A549 treated with dexamethasone at 1 μM for 4 hours (cell line): ENCODE results near the gene EXOC3L1. TPM values are rescaled to one million over a fixed set of nuclear protein-coding genes. Genes with fewer than 3 reads are reported as not detected.

ENCODE experiments used
- total RNA-seq: library from RNA; stranded (reverse); fragments of 200-300 nt; extraction: Qiagen RNA extraction; gene quantifications from 5 replicates; pipeline ENCODE4 v1.2.3, GENCODE V29; 2022

The EXOC3L1 gene, protein sequence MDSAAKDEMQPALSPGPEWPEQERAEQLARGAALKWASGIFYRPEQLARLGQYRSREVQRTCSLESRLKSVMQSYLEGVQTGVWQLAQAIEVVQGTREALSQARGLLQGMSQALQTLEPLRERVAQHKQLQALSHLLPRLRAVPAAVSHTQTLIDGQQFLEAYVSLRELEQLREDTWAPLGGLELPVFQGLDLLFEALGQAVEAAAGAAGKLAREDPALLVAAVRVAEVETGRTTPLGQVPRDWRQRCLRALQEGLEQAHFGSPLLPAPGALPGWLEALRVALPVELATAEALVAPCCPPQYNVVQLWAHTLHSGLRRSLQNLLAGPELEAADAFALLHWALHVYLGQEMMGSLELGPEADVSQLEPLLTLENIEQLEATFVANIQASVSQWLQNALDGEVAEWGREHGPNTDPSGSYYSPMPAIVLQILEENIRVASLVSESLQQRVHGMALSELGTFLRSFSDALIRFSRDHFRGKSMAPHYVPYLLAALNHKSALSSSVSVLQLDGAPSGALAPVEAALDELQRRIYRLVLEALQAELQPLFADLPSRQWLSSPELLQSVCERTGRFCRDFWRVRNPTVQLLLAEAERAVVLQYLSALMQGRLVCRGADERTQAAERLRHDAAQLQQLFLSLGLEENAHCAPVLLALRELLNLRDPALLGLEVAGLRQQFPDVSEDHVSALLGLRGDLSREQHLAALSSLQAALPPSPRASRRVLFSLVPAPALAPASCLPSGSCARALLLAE
- total RNA-seq: 0.05 to 0.21 TPM (median 0.06 TPM) in 5 replicates

DNA sequence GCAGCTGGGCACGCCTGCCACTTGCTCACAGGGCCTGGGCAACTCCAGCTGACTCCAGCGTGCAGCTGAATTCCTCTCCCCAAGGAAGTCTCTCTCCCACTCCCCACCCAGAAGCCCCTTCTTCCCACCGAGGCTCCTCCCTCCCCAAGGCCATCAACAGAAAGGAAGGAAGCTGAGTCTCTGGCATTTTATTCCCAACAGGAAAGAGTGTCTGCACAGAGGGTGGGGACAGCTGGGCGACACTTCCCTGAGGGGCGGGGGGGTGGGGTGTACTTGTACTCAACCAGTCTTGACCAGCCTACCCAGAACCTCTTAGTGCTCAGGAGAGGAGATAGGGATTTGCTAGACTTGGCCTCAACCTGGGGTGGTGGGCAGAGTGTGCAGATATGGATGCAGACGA lies at the start of gene EXOC3L1:
Gene EXOC3L1 (minus strand): TSS at position 96 of the 400 bp plus-strand sequence. CDS start 460 bp downstream, outside the sequence.

DNA sequence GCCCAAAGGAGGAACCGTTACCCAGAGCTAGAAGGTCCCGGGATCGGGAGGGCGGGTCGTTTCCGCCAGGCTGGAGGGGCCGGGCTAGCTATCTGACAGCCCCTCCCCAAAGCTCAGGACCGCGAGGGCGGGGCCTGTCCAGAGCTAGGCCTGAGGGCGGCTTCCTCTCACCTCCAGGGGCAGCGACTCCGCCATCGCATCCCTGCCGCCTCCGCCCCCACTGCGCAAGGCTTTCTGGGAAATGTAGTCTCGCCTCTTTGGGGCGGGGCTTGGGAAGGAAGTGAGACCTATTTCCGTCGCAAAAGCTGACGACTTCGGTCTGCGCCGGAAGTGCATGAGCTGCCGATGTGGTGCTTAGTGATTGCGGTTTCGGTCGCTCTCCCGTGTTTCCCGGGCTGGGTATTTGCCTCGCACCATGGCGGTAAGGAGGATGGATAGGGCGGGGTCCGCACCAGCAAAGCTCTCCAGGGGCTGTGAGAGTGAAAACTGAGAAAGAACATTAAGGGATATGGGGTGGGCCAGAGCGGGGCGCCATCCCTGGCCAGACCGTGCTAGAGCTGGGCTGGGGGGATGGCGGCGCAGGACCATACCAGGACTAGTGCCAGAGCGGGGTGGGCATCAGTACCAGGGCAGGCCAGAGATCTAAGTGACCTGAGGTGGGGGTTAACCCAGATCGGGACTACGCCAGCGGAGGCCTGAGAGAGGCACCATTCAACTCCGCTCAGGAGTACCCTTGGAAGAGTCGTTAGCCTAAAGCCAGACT lies 37.0 kb upstream of the EXOC3L1 start, which contains the start of gene TMEM208:
Gene TMEM208 (plus strand): TSS at position 327 of the 763 bp plus-strand sequence. CDS start 89 bp downstream, at position 416.

DNA sequence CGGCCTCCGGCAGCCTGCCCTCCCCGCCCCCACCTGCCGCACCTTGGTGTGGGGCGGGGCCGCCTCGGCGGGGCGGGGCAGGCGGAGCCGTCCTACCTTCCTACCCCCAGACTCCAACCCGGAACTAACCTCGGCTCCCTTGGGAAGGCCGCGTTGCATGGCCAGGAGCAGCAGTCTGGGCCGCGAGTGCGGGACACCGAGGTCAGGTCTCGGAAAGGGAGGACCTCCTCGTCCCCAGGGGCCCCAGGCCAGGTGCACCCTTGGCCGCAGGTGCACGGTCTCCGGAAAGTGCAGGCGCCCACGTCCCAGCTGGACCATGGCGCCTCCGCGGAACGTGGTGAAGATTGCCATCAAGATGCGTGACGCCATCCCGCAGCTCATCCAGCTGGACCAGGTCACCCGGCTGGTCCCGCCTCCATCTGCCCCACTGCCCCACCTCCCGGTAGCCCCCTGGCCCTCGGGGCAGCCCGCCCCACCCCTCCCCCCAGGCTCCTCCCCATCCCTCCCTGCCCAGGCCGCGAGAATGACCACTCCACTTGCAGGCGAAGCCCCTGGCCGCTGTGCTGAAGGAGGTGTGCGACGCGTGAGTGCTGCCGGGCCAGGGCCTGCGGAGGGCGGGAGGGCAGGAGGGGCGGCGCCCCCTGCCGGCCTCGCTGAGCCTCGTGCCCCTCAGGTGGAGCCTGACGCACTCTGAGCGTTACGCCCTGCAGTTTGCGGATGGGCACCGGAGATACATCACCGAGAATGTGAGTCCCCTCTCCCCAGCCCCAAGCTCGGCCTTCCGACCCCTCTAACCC lies 9.3 kb upstream of the EXOC3L1 start, which contains the start of gene ELMO3:
Gene ELMO3 (plus strand): TSS at position 121 of the 797 bp plus-strand sequence. CDS start 196 bp downstream, at position 317.

DNA sequence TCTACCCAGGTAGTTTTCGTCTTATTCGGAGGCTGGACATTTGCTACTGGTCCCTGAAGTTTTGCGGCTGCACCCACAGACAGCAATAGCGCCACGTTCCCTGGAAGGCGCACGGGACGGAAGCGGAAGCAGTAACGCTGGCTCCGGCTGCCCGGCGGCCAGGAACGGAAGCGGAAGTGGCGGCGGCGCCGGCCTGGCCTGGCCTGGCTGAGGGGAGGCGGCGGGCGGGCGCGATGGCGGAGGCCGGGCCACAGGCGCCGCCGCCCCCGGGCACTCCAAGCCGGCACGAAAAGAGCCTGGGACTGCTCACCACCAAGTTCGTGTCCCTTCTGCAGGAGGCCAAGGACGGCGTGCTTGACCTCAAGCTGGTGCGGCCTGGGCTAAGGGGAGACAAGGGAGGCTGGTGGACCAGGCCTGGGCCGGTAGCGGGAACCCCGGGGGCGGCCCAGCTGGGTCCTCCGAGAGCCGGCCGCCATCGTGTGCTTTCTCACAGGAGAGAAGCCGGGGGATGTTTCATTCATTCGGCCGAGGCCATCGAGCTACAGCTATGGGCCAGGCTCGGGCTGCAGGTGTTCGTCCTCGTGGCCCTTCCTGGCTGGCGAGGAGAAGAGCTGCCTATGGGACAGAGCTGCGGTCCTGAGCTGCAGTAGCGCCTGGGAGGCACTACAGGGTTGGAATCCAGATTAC lies 2.2 kb upstream of the EXOC3L1 start, which contains the start of gene E2F4:
Gene E2F4 (plus strand): TSS at position 161 of the 687 bp plus-strand sequence. CDS start 73 bp downstream, at position 234.

DNA sequence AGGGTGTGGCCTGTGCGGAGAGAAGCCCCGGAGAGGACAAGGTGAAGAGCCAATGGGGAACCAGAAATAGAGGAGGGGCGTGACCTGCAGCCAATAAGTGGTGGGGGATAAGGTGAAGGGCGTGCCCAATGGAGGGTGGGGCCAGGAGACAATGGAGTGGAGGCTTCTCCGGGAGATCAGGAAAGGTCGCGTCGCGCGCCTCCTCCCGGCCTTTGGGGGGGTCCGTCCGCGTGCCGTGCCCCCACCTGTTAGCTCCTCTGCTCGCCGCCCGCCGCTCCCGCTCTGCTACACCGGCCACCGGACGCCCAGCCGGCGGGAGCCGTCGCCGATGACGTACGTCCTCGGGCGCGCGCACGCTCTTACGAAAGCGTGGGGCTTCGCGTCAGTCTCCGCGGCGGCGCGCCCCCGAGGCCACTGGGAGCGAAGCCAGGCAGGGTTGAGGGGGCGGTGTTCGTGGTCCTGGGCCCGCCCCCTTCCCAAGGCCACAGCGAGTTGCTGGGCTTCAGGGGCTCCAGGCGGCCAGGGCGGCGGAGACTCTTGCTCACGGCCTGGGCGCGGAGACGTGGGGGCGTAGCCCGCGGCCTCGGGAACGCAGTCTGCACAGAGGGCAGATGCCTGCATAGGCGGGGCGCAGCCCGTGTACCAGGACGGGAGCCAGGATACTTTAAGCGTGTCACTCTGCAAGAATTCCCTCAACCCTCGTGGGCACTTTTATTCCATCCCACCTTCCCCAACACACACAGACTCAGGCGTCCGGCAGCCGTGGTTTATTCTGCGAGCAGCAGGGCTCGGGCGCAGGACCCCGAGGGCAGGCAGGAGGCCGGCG lies 6.1 kb downstream of the EXOC3L1 start, which contains the start of gene MATCAP1:
Gene MATCAP1 (minus strand): TSS at position 337 of the 826 bp plus-strand sequence. CDS start 3,353 bp downstream, outside the sequence.

DNA sequence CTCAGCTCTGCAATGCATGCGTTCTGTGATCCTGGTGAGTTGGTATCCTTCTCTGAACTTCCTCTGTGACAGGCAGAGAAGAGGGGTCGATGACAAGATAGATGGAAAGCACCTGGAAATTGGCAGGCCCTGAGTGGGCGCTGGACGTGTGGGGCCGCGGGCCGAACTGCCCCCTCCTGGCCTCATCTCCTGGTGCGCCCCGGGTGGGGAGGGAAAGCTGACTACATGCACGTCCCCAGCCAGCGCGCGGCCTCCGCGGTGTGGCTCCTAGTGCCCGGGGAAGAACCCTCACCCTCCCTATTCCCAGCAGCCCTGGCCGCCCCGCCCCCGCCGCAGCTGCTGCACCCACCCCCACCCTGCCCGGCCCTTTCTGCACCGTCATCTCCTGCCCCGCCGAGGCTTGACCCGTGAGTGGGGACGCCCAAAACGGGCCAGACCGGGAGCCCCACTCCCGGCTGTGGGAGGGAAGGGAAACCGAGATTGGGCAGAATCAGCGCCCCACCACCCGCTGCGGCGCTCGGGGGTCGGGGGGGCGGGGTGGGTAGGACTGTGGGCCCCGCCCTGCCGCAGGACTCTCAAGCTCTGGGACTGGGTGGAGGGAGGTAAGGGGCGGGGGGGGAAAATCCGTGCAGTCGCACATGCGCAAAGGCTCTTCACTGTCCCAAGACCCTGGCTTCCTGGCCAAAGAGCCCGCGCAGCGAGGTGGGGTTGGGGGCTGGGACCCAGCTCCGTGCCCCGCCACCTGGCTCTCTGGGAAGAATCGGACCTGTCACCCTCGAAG lies 19.6 kb downstream of the EXOC3L1 start, which contains the start of gene NOL3:
Gene NOL3 (plus strand): TSS at position 371 of the 781 bp plus-strand sequence.

DNA sequence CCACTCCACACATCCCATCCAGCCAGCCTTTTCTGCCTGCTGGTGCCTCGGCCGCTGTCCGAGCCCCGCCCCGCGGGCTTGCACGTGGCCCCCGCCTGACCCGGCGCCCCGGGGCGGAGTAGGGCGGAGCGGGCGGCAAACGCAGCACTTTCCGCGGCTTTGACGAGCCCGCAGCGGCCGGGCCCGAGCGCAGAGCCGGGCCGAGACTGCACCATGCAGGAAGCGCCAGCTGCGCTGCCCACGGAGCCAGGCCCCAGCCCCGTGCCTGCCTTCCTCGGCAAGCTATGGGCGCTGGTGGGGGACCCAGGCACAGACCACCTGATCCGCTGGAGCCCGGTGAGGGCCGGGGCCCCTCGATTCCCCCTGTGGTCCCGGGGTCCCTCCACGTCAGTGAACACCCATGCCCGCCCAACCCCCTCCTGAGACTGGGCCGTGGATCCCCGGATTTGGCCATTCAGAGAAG lies 25.3 kb downstream of the EXOC3L1 start, which contains the start of gene HSF4:
Gene HSF4 (plus strand): TSS at position 147 of the 463 bp plus-strand sequence. CDS start 67 bp downstream, at position 214.

DNA sequence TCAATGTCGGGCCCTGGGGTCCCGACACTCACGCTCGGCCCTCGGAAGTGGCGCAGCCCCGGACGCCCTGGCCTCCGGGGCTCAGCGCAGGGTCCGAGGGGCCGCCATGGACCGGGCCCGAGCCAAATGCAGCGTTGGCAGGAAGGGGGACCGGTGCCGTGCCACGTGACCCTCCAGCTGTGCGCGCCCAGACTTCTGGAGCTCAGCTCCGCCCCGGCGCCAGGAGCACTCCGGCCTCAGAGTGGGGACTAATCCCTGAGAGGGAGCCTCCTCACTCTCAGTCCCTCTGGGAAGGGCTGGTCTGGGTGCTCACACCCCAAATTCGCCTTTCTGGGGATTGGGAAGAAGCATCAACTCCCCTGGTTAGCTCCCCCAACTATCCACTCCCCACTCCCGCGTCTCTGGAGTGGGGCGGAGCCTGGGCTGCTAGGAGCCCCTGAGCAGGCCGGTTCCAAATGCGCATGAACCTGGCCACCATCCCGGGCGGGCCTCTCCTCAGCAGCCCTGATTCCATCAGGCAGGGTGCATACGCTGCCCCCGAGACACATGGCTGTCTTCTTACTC lies 39.0 kb downstream of the EXOC3L1 start, which contains the start of gene B3GNT9:
Gene B3GNT9 (minus strand): TSS at position 166 of the 564 bp plus-strand sequence. CDS start 513 bp downstream, outside the sequence.

Other genes with a start within 250 kb of the EXOC3L1 start
- 2.0 to 3.0 TPM (median 2.6 TPM) in 5 replicates for gene CES3, start 228.9 kb downstream of the EXOC3L1 start, total RNA-seq
- 3.1 to 6.7 TPM (median 4.7 TPM) in 5 replicates for gene CES4A, start 201.5 kb downstream of the EXOC3L1 start, total RNA-seq
- gene CBFB, start 161.0 kb downstream of the EXOC3L1 start, total RNA-seq: 54.0 to 76.9 TPM (median 70.6 TPM) in 5 replicates
- 24.4 to 28.0 TPM (median 26.4 TPM) in 5 replicates for gene PHAF1, start 80.2 kb downstream of the EXOC3L1 start, total RNA-seq
- 7.6 to 11.4 TPM (median 9.6 TPM) in 5 replicates for gene B3GNT9, start 39.1 kb downstream of the EXOC3L1 start, total RNA-seq
- 16.3 to 19.9 TPM (median 17.7 TPM) in 5 replicates for gene TRADD, start 30.2 kb downstream of the EXOC3L1 start, total RNA-seq
- gene FBXL8, start 30.2 kb downstream of the EXOC3L1 start, total RNA-seq: 4.8 to 9.2 TPM (median 6.8 TPM) in 5 replicates
- 9.6 to 17.0 TPM (median 14.8 TPM) in 5 replicates for gene HSF4, start 25.4 kb downstream of the EXOC3L1 start, total RNA-seq
- gene NOL3, start 19.6 kb downstream of the EXOC3L1 start, total RNA-seq: 95.9 to 112 TPM (median 105 TPM) in 5 replicates
- gene MATCAP1, start 6.2 kb downstream of the EXOC3L1 start, total RNA-seq: 4.4 to 8.0 TPM (median 6.2 TPM) in 5 replicates
- gene E2F4, start 2.0 kb upstream of the EXOC3L1 start, total RNA-seq: 77.3 to 103 TPM (median 101 TPM) in 5 replicates
- gene ELMO3, start 9.0 kb upstream of the EXOC3L1 start, total RNA-seq: 0.59 to 1.7 TPM (median 0.98 TPM) in 5 replicates
- gene TMEM208, start 37.0 kb upstream of the EXOC3L1 start, total RNA-seq: 77.9 to 91.6 TPM (median 80.0 TPM) in 5 replicates
- gene FHOD1, start 57.3 kb upstream of the EXOC3L1 start, total RNA-seq: 31.3 to 53.0 TPM (median 49.4 TPM) in 5 replicates
- gene SLC9A5, start 58.8 kb upstream of the EXOC3L1 start, total RNA-seq: 0.87 to 1.7 TPM (median 1.4 TPM) in 5 replicates
- gene PLEKHG4, start 89.4 kb upstream of the EXOC3L1 start, total RNA-seq: 10.1 to 14.2 TPM (median 12.5 TPM) in 5 replicates
- 0.11 to 0.47 TPM (median 0.34 TPM) in 5 replicates for gene KCTD19, start 136.6 kb upstream of the EXOC3L1 start, total RNA-seq
- 0.11 to 0.14 TPM in 2 of 5 replicates, not detected in the others for gene LRRC36, start 136.7 kb upstream of the EXOC3L1 start, total RNA-seq
- gene TPPP3, start 203.4 kb upstream of the EXOC3L1 start, total RNA-seq: 9.2 to 13.3 TPM (median 12.4 TPM) in 5 replicates
- 4.6 to 7.4 TPM (median 5.5 TPM) in 5 replicates for gene ZDHHC1, start 226.3 kb upstream of the EXOC3L1 start, total RNA-seq
- 1.6 to 3.3 TPM (median 2.4 TPM) in 5 replicates for gene HSD11B2, start 241.0 kb upstream of the EXOC3L1 start, total RNA-seq